ENCODE measurements around the gene SPINK1. TPM values are rescaled to one million over a fixed set of nuclear protein-coding genes. Genes with fewer than 3 reads are reported as not detected.

SPINK1 gene
- total RNA-seq, 1 experiment from 2014 or later = 1.5 TPM

DNA sequence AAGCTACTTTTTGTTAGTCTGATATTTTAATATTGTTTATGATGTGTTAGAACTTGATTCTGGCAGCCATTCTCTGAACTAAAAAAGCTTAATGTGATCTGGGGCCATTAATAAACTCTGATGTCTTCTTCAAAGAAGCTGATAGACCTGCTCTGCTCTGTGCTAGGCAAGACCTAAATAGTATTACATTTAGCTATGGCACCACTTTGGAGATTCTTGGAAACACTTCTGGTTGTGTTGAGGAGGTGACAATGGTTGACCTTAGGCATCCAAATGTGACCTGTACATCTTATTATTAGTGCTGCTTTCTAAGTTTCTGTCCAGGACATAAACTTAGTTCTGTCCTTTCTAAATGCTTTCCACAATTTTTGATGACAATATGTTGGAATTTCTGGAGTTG is 25.3 kb upstream of the SPINK1 start:
- no peak for DNase-seq (ENCODE audit: unreplicated experiment)
- no TSS peak for BruUV-seq (replicated peaks)
- intact Hi-C loops (cut with micrococcal nuclease) = loop anchor here (1.0 to 5.0 kb wide), 6 partner anchors 30 to 516 kb away; no protein-coding TSS in a partner anchor
- Mint-ChIP-seq H3K27me3 (ENCODE audit: insufficient read depth, unreplicated experiment) (no peaks in the 10 kb centered on the region), H3K36me3 (ENCODE audit: insufficient read depth, unreplicated experiment) (no peaks in the 10 kb centered on the region), H3K4me1 (ENCODE audit: insufficient read depth, unreplicated experiment) (no peaks in the 10 kb centered on the region), H3K9me3 (ENCODE audit: unreplicated experiment) (no peaks in the 10 kb centered on the region), H3K27ac (ENCODE audit: low read depth, unreplicated experiment) (no peak overlapping the region), H3K4me3 (ENCODE audit: unreplicated experiment) (no peak overlapping the region)
- ChIA-PET POLR2A (no interaction called here), CTCF (interaction anchor here (0.5 to 15.2 kb wide), 30 partner anchors 10 to 415 kb away, joined by 3 to 286 read pairs (median 5); partner anchors contain the start of gene SCGB3A2)
- TF ChIP-seq, protein P1, sequence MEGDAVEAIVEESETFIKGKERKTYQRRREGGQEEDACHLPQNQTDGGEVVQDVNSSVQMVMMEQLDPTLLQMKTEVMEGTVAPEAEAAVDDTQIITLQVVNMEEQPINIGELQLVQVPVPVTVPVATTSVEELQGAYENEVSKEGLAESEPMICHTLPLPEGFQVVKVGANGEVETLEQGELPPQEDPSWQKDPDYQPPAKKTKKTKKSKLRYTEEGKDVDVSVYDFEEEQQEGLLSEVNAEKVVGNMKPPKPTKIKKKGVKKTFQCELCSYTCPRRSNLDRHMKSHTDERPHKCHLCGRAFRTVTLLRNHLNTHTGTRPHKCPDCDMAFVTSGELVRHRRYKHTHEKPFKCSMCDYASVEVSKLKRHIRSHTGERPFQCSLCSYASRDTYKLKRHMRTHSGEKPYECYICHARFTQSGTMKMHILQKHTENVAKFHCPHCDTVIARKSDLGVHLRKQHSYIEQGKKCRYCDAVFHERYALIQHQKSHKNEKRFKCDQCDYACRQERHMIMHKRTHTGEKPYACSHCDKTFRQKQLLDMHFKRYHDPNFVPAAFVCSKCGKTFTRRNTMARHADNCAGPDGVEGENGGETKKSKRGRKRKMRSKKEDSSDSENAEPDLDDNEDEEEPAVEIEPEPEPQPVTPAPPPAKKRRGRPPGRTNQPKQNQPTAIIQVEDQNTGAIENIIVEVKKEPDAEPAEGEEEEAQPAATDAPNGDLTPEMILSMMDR (IDR thresholded peaks at IDR 0.05; ENCODE audit: unreplicated experiment) = no peak

DNA sequence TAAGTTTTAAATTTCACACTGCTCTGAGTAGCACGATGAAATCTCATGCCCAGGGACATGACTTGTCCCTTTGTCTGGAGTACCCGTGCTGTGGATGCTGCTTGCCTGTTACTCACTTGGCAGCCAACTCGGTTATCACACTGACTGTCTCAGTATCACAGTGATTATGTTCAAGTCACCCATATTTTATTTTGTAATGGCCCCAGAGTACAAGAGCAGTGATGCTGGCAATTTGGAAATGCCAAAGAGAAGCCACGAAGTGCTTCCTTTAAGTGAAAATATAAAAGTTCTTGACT is 24.3 kb upstream of the SPINK1 start:
- no peaks in the 10 kb centered on the region for H3K36me3 Mint-ChIP-seq (ENCODE audit: insufficient read depth, unreplicated experiment)
- CTCF ChIA-PET = interaction anchor here (1.0 to 15.2 kb wide), 11 partner anchors 10 to 265 kb away, joined by 3 to 286 read pairs (median 9); partner anchors contain the start of gene SCGB3A2
- no TSS peak for BruUV-seq (replicated peaks)
- POLR2A ChIA-PET = no interaction called here
- H3K27me3 Mint-ChIP-seq (ENCODE audit: insufficient read depth, unreplicated experiment) = no peaks in the 10 kb centered on the region
- no peaks in the 10 kb centered on the region for H3K9me3 Mint-ChIP-seq (ENCODE audit: unreplicated experiment)
- no peak overlapping the region for H3K4me3 Mint-ChIP-seq (ENCODE audit: unreplicated experiment)
- DNase-seq (ENCODE audit: unreplicated experiment) = no peak
- TF ChIP-seq, protein P1 (IDR thresholded peaks at IDR 0.05; ENCODE audit: unreplicated experiment) = no peak
- intact Hi-C loops (cut with micrococcal nuclease) = loop anchor here (5.0 kb wide), 3 partner anchors 252 to 517 kb away; no protein-coding TSS in a partner anchor
- no peaks in the 10 kb centered on the region for H3K4me1 Mint-ChIP-seq (ENCODE audit: insufficient read depth, unreplicated experiment)
- H3K27ac Mint-ChIP-seq (ENCODE audit: low read depth, unreplicated experiment) = no peak overlapping the region

DNA sequence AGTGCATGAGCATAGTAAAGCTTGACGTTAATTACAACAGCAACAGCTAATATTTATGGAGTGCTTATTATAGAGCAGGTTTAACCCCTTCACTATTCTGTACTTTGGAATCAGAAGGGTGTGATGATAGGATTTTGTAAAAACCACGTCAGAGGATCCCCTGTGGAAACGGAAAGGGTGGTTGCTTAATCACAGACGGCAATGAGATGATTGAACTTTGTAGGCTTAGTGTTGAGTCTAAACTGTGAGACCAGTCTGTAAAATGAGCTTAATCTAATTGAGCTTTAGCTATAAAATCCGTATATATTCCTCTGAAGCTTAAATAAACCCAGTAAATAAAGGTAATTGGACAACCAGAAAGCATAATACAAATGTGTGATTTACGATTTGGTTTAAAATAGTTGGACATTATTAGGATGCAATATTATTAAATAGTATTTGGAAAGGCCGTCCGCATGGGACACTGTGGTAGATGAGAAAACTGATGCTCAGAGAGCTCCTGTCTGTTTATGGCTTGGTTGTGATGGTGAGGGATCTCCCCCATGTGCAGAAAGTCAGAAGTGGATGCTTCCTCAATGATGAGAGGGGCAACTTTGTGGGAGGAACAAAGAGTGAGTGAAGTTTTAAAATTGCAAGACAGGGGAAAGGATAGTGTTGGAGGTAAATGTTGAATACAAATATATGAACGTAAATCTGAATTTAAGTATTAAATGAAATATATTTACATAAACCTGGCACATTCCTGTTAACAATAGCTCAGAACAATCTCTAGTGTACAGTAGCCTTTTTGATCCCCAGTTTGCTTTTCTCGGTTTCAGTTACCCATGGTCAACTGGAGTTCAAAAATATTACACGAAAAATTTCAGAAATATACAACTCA is 23.7 kb upstream of the SPINK1 start:
- intact Hi-C loops (cut with micrococcal nuclease) = loop anchor here (5.0 kb wide), 3 partner anchors 252 to 517 kb away; no protein-coding TSS in a partner anchor
- H3K36me3 Mint-ChIP-seq (ENCODE audit: insufficient read depth, unreplicated experiment) = no peaks in the 10 kb centered on the region
- H3K9me3 Mint-ChIP-seq (ENCODE audit: unreplicated experiment) = no peaks in the 10 kb centered on the region
- POLR2A ChIA-PET = interaction anchor here (0.7 kb wide), 2 partner anchors 10 to 27 kb away, joined by 3 read pairs; no protein-coding TSS in a partner anchor
- BruUV-seq (replicated peaks) = no TSS peak
- CTCF ChIA-PET = interaction anchor here (0.6 to 15.2 kb wide), 16 partner anchors 9 to 568 kb away, joined by 3 to 286 read pairs (median 4); partner anchors contain the start of gene SCGB3A2
- DNase-seq (ENCODE audit: unreplicated experiment) = no peak
- no peaks in the 10 kb centered on the region for H3K27me3 Mint-ChIP-seq (ENCODE audit: insufficient read depth, unreplicated experiment)
- no peak overlapping the region for H3K4me3 Mint-ChIP-seq (ENCODE audit: unreplicated experiment)
- no peak overlapping the region for H3K27ac Mint-ChIP-seq (ENCODE audit: low read depth, unreplicated experiment)
- no peaks in the 10 kb centered on the region for H3K4me1 Mint-ChIP-seq (ENCODE audit: insufficient read depth, unreplicated experiment)
- TF ChIP-seq, protein P1 (IDR thresholded peaks at IDR 0.05; ENCODE audit: unreplicated experiment) = no peak

DNA sequence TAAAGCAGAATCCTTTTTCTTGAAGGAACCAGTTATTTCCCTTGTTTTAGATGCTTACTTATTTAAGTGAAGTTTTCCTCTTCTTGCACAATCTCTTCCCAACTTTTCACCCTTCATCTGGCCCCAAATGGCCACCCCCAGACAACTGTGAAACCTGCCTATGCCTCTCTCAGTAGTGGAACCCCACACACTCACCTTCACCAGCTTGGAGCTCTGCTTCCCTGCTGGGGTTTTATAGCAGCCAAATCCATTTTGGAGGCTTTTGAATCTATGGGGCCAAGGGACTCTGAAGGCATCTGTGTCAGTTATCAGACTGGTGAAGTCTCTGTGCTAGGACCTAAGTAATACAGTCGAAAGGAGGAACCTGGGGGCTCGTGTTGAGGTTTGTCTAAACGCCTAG is 22.9 kb upstream of the SPINK1 start:
- H3K4me3 Mint-ChIP-seq (ENCODE audit: unreplicated experiment) = no peak overlapping the region
- H3K9me3 Mint-ChIP-seq (ENCODE audit: unreplicated experiment) = no peaks in the 10 kb centered on the region
- ChIA-PET CTCF (interaction anchor here (0.6 to 15.2 kb wide), 13 partner anchors 9 to 569 kb away, joined by 3 to 286 read pairs (median 4); partner anchors contain the start of gene SCGB3A2), POLR2A (no interaction called here)
- DNase-seq (ENCODE audit: unreplicated experiment) = no peak
- BruUV-seq (replicated peaks) = no TSS peak
- intact Hi-C loops (cut with micrococcal nuclease) = no loop called here
- no peak overlapping the region for H3K27ac Mint-ChIP-seq (ENCODE audit: low read depth, unreplicated experiment)
- TF ChIP-seq, protein P1 (IDR thresholded peaks at IDR 0.05; ENCODE audit: unreplicated experiment) = no peak
- H3K4me1 Mint-ChIP-seq (ENCODE audit: insufficient read depth, unreplicated experiment) = no peaks in the 10 kb centered on the region
- no peaks in the 10 kb centered on the region for H3K36me3 Mint-ChIP-seq (ENCODE audit: insufficient read depth, unreplicated experiment)
- H3K27me3 Mint-ChIP-seq (ENCODE audit: insufficient read depth, unreplicated experiment) = no peaks in the 10 kb centered on the region
